Measurements from ENCODE around the gene FSTL5.

FSTL5 gene

GRCh38 chr4:161505141-161505540 lies 658.7 kb downstream of the FSTL5 start:
- in situ Hi-C loops (cut with MboI; ENCODE audit: low sequenced_read_pairs), result no loop called here

GRCh38 chr4:161498155-161498554 lies 665.6 kb downstream of the FSTL5 start:
- in situ Hi-C loops (cut with MboI; ENCODE audit: low sequenced_read_pairs), result no loop called here

- in situ Hi-C loops (cut with MboI; ENCODE audit: low sequenced_read_pairs), result no loop called here
Measured at GRCh38 chr4:161486461-161486860, 677.3 kb downstream of the FSTL5 start.

GRCh38 chr4:161466316-161466715 lies 697.5 kb downstream of the FSTL5 start:
- in situ Hi-C loops (cut with MboI; ENCODE audit: low sequenced_read_pairs), result no loop called here

GRCh38 chr4:161463436-161463835 lies 700.4 kb downstream of the FSTL5 start:
- in situ Hi-C loops (cut with MboI; ENCODE audit: low sequenced_read_pairs), result no loop called here

DNA sequence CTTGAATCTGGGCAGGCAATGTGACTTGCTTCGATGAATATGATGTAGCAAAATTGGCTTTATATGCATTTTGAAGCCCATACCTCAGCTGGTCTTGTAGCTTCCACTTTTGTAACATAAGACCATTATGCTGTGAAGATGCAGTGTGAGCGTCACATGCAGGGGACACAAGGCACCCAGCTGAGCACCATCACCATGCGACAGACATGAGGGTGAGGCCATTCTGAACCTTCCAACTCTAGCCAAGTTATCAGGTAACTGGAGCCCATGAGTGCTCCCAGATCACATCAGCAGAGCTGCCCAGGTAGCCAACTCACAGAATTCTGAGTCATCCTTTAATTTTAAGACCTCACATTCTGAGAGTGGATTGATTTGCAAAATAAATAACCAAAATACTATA lies 705.9 kb downstream of the FSTL5 start:
- in situ Hi-C loops (cut with MboI; ENCODE audit: low sequenced_read_pairs), result no loop called here

GRCh38 chr4:161457311-161457710 lies 706.5 kb downstream of the FSTL5 start:
- in situ Hi-C loops (cut with MboI; ENCODE audit: low sequenced_read_pairs), result no loop called here

DNA sequence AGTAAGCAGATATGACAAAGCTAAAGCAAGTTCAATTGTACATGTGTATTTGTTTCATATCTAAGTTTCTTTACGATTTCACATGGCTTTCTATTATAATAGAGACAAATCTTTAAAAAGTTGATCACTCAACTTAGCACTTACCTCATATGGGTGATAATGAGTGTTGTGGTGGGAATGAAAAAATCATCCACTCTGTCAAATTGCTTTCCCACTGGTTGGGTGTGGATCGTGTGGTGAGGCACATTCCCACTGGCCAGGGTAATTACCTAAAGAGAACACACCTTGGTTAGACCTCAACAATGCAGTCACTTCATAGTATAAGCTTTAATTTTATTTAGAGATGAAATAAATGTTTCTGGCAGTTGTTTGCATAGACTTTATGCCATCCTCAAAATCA lies 708.9 kb downstream of the FSTL5 start:
- in situ Hi-C loops (cut with MboI; ENCODE audit: low sequenced_read_pairs), result no loop called here

GRCh38 chr4:161448550-161449180 lies 715.1 kb downstream of the FSTL5 start:
- in situ Hi-C loops (cut with MboI; ENCODE audit: low sequenced_read_pairs), result no loop called here

DNA sequence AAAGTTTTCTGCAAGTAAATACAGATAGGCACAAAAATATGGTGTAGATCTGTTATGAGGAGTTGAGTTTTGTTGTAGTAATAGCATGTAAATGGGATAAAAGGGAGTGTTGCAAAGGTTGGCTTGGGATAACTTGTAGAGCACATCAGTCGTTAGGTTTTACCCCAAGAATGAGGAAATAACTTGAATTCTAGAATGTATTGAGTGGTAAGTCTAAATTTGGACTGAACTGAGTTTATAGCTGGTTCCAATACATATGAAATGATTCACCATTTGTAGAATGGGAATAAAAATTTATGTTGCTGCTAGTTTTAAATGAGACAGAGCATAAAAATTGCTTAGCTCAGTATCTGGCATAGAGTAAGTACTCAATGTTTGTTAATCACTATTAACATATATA lies 719.2 kb downstream of the FSTL5 start:
- in situ Hi-C loops (cut with MboI; ENCODE audit: low sequenced_read_pairs), result no loop called here

GRCh38 chr4:161442921-161443320 lies 720.9 kb downstream of the FSTL5 start:
- in situ Hi-C loops (cut with MboI; ENCODE audit: low sequenced_read_pairs), result no loop called here

GRCh38 chr4:161438096-161438495 lies 725.7 kb downstream of the FSTL5 start:
- in situ Hi-C loops (cut with MboI; ENCODE audit: low sequenced_read_pairs), result no loop called here

DNA sequence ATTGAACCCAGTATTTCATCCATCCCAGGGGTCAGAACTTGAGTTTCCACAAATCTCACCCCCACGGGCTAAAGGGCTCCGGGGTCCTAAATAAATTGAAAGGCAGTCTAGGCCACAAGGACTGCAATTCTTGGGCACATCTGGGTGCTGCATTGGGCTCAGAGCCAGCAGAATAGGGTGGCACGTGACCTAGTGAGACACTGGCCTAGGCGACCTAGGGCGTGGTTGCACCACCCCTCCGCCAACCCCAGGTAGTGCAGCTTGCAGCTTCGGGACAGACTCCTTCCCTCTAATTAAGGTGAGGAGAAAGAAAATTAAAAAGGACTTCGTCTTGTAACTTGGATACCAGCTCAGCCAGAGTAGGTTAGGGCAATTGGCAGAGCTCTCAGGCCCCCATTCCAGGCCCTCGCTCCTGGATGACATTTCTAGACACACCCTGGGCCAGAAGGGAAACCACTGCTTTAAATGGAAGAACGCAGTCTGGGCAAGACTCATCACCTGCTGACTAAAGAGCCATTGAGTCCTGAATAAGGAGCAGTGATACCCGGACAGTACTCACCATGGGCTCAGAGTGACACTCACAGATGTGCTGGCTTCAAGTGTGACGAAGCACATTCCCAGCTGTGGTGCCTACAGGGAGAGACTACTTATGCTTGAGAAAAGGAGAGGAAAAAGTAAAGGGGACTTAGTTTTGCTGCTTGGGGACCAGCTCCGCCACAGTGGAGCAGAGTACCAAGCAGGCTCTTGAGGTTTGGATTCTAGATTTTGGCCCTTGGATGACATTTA lies 735.4 kb downstream of the FSTL5 start:
- in situ Hi-C loops (cut with MboI; ENCODE audit: low sequenced_read_pairs), result no loop called here

DNA sequence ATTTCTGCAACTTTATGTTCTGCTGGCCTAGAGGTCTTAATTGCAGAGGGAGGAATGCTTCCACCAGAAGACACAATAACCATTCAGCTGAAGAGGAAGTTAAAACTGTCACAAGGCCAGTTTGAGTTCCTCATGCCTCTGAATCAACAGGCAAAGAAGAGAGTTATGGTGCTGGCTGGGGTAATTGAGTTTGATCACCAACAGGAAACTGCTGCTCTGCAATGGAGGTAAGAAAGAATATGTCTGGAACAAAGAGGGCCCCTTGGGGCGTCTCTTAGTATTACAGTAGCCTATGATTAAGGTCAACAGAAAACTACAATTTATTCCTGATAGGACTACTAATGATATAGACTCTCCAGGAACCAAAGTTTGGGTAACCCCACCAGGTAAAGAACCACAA lies 744.0 kb downstream of the FSTL5 start:
- in situ Hi-C loops (cut with MboI; ENCODE audit: low sequenced_read_pairs), result no loop called here

- in situ Hi-C loops (cut with MboI; ENCODE audit: low sequenced_read_pairs), result no loop called here
Measured at GRCh38 chr4:161411901-161412300, 751.9 kb downstream of the FSTL5 start.

DNA sequence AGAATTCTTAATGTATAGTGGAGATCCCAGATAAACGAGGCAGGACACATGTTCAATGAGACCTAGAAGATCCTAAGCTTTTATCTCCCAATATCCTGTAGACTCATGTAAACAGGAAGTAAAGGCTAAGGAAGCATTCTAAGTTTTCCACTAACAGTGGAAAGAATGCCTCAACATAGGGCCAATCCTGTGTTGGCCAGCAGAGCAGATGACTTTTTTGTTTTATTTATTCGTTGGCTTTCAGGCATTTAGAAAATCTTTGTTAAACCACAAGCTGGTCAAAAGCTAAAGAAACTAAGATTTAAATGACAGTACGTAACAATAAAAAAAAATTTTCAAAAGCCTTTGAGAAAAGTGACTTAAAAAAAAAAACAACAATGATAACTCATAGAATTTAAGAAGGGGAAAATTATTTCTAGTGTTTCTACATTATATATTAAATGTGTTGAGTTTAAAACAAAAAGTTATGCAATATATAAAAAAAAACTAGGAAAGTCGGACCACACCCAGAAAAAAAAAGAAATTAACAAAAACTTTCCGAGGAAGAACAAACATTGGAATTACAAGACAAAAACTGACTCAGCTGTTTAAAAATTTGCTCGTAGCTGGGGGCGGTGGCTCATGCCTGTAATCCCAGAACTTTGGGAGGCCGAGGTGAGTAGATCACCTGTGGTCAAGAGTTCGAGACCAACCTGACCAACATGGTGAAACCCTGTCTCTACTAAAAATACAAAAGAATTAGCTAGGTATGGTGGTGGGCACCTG lies 759.3 kb downstream of the FSTL5 start:
- in situ Hi-C loops (cut with MboI; ENCODE audit: low sequenced_read_pairs), result no loop called here

GRCh38 chr4:161403781-161404180 lies 760.0 kb downstream of the FSTL5 start:
- in situ Hi-C loops (cut with MboI; ENCODE audit: low sequenced_read_pairs), result no loop called here

DNA sequence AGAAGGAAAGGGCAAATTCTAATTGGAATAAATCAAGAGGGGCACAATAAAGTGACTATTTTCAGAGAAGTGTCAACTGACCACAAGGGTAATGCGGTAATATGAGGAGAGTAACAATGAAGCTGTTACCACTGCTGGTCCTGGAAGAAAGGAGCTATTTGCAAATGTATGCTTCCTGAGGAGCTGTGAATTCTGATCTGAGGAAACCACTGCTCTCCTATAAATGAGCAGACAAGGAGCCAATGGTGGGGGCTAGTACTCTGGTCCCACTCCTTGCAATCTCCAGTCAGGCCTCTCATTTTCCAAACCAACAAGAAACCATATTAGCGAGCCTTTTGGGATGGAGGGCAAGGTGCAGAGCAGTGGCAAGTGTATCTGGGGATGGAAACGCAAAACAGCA lies 770.2 kb downstream of the FSTL5 start:
- in situ Hi-C loops (cut with MboI; ENCODE audit: low sequenced_read_pairs), result no loop called here

DNA sequence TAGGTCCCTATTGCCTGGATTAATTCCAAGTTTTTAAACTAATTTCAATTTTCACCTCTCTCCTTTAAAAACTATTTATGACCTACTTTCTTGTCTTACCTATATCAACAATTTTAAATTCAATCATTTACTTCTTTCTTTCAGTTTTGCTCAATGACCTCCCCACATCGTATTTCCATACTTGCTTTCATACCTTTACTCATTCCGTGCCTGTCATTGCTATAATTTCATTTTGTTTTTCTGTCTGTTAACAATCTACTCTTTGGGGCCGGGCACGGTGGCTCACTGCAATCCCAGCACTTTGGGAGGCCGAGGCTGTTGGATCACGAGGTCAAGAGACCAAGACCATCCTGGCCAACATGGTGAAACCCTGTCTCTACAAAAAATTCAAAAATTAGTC lies 781.1 kb downstream of the FSTL5 start:
- in situ Hi-C loops (cut with MboI; ENCODE audit: low sequenced_read_pairs), result no loop called here

DNA sequence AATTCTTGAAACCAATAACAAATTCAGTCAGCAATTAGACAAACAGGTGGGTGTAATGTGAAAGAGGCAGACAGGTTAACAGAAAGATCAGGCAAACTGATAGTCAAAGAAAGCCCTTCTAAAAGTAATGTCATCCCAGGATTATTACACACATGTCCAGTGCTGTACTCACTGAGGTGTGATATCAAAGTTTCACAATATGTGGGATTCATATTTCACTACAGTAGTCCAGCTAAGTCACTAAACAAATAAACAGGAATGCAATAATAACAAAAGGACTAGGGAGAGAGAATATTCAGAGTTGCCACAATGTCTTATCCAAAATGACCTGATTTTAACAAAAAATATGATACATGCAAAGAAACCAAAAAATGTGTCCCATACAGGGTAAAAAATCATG lies 787.5 kb downstream of the FSTL5 start:
- in situ Hi-C loops (cut with MboI; ENCODE audit: low sequenced_read_pairs), result no loop called here

GRCh38 chr4:161364681-161365080 lies 799.1 kb downstream of the FSTL5 start:
- in situ Hi-C loops (cut with MboI; ENCODE audit: low sequenced_read_pairs), result no loop called here

- in situ Hi-C loops (cut with MboI; ENCODE audit: low sequenced_read_pairs), result no loop called here
Measured at GRCh38 chr4:161360982-161361381, 802.8 kb downstream of the FSTL5 start.
